HL-60 (cell line): ENCODE results near the gene TJP2.

Experiments used
- DNase-seq, 2 experiments: peaks; one replicate each; pipeline ENCODE4 v3.0.0-alpha.2; 2010 to 2020; ENCODE audit warnings: low read depth in 1 of 2, low spot score in 1 of 2
- H3K27ac ChIP-seq: fragments of 250-450 bp; sonication (Bioruptor Pico); replicated peaks from 2 replicates; pipeline ENCODE4 v1.5.1; 2020; ENCODE audit warnings: mild to moderate bottlenecking, moderate library complexity
- H3K27me3 ChIP-seq: fragments of 250-450 bp; sonication (Bioruptor Pico); 2 replicates; pipeline ENCODE4 v1.5.1; 2021; ENCODE audit warnings: mild to moderate bottlenecking, moderate library complexity; ENCODE audit not compliant: insufficient read depth, poor library complexity, severe bottlenecking
- H3K4me3 ChIP-seq: replicated peaks from 2 replicates; pipeline ENCODE4 v1.5.1; 2011; ENCODE audit warnings: mild to moderate bottlenecking, control low read depth, low read length; ENCODE audit not compliant: insufficient read depth
- GABPA ChIP-seq: IDR thresholded peaks from 2 replicates; pipeline ENCODE4 v1.6.1; 2012; ENCODE audit warnings: low read depth
- POLR2AphosphoS5 ChIP-seq: IDR thresholded peaks from 2 replicates; pipeline ENCODE4 v1.6.1; 2012; ENCODE audit warnings: low read depth
- SPI1 ChIP-seq: IDR thresholded peaks from 2 replicates; pipeline ENCODE4 v1.6.1; 2012; ENCODE audit warnings: low read depth, mild to moderate bottlenecking, borderline replicate concordance
- TF ChIP-seq, protein P1 (sequence below): IDR thresholded peaks from one replicate; pipeline ENCODE4 v1.5.1; 2011; ENCODE audit warnings: low read length, control low read depth, inconsistent platforms; ENCODE audit not compliant: insufficient read depth
- TF ChIP-seq, protein P2 (sequence below): IDR thresholded peaks from 2 replicates; pipeline ENCODE4 v1.6.1; 2012; ENCODE audit warnings: low read depth; ENCODE audit not compliant: insufficient replicate concordance

Gene TJP2

DNA sequence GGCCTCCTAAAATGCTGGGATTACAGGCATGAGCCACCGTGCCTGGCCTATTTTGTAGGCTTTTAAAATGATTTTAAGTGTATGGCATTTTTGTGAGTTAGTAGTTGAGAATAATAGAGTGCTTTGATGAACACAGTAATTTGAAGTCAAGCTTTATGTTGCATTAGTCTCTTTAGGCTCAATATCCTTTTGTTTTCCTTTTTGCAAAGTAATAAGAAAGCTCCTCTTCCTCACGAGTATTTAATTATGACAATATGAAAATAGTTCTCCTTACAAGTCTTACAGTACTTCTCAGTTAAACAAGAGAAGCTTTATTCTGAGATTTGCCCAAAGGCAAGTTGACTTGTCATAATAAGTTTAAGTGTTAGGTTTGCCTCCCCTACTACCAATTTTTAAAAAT, 69.0 kb downstream of the TJP2 start:
- Histone ChIP-seq H3K27me3 (no peaks in the 10 kb centered on the region), H3K27ac (no peak overlapping the region), H3K4me3 (no peak overlapping the region)
- TF ChIP-seq, protein P1, sequence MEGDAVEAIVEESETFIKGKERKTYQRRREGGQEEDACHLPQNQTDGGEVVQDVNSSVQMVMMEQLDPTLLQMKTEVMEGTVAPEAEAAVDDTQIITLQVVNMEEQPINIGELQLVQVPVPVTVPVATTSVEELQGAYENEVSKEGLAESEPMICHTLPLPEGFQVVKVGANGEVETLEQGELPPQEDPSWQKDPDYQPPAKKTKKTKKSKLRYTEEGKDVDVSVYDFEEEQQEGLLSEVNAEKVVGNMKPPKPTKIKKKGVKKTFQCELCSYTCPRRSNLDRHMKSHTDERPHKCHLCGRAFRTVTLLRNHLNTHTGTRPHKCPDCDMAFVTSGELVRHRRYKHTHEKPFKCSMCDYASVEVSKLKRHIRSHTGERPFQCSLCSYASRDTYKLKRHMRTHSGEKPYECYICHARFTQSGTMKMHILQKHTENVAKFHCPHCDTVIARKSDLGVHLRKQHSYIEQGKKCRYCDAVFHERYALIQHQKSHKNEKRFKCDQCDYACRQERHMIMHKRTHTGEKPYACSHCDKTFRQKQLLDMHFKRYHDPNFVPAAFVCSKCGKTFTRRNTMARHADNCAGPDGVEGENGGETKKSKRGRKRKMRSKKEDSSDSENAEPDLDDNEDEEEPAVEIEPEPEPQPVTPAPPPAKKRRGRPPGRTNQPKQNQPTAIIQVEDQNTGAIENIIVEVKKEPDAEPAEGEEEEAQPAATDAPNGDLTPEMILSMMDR = no peak
- TF ChIP-seq GABPA = no peak
- TF ChIP-seq, protein P2, sequence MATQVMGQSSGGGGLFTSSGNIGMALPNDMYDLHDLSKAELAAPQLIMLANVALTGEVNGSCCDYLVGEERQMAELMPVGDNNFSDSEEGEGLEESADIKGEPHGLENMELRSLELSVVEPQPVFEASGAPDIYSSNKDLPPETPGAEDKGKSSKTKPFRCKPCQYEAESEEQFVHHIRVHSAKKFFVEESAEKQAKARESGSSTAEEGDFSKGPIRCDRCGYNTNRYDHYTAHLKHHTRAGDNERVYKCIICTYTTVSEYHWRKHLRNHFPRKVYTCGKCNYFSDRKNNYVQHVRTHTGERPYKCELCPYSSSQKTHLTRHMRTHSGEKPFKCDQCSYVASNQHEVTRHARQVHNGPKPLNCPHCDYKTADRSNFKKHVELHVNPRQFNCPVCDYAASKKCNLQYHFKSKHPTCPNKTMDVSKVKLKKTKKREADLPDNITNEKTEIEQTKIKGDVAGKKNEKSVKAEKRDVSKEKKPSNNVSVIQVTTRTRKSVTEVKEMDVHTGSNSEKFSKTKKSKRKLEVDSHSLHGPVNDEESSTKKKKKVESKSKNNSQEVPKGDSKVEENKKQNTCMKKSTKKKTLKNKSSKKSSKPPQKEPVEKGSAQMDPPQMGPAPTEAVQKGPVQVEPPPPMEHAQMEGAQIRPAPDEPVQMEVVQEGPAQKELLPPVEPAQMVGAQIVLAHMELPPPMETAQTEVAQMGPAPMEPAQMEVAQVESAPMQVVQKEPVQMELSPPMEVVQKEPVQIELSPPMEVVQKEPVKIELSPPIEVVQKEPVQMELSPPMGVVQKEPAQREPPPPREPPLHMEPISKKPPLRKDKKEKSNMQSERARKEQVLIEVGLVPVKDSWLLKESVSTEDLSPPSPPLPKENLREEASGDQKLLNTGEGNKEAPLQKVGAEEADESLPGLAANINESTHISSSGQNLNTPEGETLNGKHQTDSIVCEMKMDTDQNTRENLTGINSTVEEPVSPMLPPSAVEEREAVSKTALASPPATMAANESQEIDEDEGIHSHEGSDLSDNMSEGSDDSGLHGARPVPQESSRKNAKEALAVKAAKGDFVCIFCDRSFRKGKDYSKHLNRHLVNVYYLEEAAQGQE = no peak
- no peak for TF ChIP-seq POLR2AphosphoS5
- TF ChIP-seq SPI1 = no peak
- DNase-seq = no peak

DNA sequence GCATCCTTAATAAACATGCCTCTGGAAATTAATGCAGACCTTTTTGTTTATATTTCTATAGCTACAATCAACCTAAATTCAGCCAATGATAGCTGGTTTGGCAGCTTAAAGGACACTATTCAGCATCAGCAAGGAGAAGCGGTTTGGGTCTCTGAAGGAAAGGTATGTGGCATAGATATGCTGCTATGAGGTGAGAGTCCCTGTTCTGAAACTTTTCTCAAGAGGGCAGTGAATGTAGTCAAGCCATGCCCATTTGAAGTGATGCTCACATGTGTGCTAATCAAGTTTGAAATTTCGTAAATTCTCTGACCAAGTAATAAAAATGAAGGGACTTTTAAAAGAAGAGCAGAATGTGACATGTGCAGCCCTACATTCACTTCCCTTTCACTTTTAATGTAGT, 72.6 kb downstream of the TJP2 start:
- Histone ChIP-seq H3K27me3 (no peaks in the 10 kb centered on the region), H3K4me3 (no peak overlapping the region), H3K27ac (no peak overlapping the region)
- TF ChIP-seq GABPA (no peak), POLR2AphosphoS5 (no peak), SPI1 (no peak)
- TF ChIP-seq, protein P2 = no peak
- TF ChIP-seq, protein P1 = no peak
- no peak for DNase-seq

DNA sequence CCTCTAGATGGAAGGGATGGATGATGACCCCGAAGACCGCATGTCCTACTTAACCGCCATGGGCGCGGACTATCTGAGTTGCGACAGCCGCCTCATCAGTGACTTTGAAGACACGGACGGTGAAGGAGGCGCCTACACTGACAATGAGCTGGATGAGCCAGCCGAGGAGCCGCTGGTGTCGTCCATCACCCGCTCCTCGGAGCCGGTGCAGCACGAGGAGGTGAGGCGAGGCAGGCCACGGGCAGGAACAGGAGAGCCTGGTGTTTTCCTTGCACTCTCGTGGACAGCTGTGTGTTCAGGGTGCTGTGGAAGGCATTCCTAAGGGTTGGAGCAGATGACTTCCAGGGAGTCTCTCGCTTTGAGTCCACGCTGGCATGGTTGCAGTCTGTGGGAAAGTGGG, 73.9 kb downstream of the TJP2 start:
- H3K27ac ChIP-seq = no peak overlapping the region
- no peaks in the 10 kb centered on the region for H3K27me3 ChIP-seq
- no peak overlapping the region for H3K4me3 ChIP-seq
- DNase-seq = no peak
- TF ChIP-seq, protein P1 = no peak
- TF ChIP-seq SPI1 = no peak
- no peak for TF ChIP-seq GABPA
- TF ChIP-seq, protein P2 = no peak
